Common myeloid progenitor, CD34-positive (primary cell): Measurements from ENCODE around the gene RABGEF1. TPM values are rescaled to one million over a fixed set of nuclear protein-coding genes. Genes with fewer than 3 reads are reported as not detected.
"Not testable (repeated sequence)": the region's sequence is repeated elsewhere in the genome, so short reads cannot be mapped to it uniquely, and the experiment has no call there.

ENCODE experiments used
- CTCF ChIA-PET: fragments of 350-600 bp; sonication (Branson Sonifier 250); formaldehyde crosslinking; loops from one replicate; lab custom pipeline; 2021; ENCODE audit warnings: antibody characterized with exemption; lab: Charles Lee
- POLR2A ChIA-PET: fragments of 350-600 bp; sonication (Branson Sonifier 250); formaldehyde crosslinking; loops from one replicate; lab custom pipeline; 2021; ENCODE audit warnings: antibody characterized with exemption; lab: Charles Lee
- DNase-seq, 3 donors: peaks; one replicate each; pipeline versions ENCODE4 v3.0.0 to v3.0.0-alpha.2; 2013
- H3K27ac ChIP-seq, 2 experiments: 1 replicate in 1 of 2; 2 replicates in 1 of 2; pipeline ENCODE4 v1.7.0; 2013; ENCODE audit warnings: inconsistent platforms in 2 of 2, low read length in 2 of 2, mild to moderate bottlenecking in 2 of 2, low read depth in 1 of 2, moderate library complexity in 1 of 2; ENCODE audit not compliant: severe bottlenecking in 2 of 2, insufficient read depth in 1 of 2, poor library complexity in 1 of 2
- H3K27me3 ChIP-seq, 5 experiments: replicated peaks in 2 of 5; 1 replicate in 3 of 5; 2 replicates in 2 of 5; pipeline versions ENCODE4 v1.6.1 to v1.7.0; 2013; ENCODE audit warnings: low read length in 4 of 5, mild to moderate bottlenecking in 2 of 5, moderate library complexity in 2 of 5, inconsistent platforms in 1 of 5; ENCODE audit not compliant: insufficient read depth in 5 of 5, control insufficient read depth in 4 of 5
- H3K36me3 ChIP-seq, 4 experiments: 1 replicate in 2 of 4; 2 replicates in 2 of 4; pipeline versions ENCODE4 v1.6.1 to v1.7.0; 2013; ENCODE audit warnings: low read length in 3 of 4, control low read depth in 1 of 4, mild to moderate bottlenecking in 1 of 4; ENCODE audit not compliant: control insufficient read depth in 4 of 4, insufficient read depth in 4 of 4
- H3K4me1 ChIP-seq, 4 experiments: 1 replicate in 3 of 4; 2 replicates in 1 of 4; pipeline versions ENCODE4 v1.6.1 to v1.7.1; 2013; ENCODE audit warnings: low read length in 3 of 4, mild to moderate bottlenecking in 3 of 4, control low read depth in 1 of 4, inconsistent platforms in 1 of 4, moderate library complexity in 1 of 4; ENCODE audit not compliant: control insufficient read depth in 4 of 4, insufficient read depth in 4 of 4; ENCODE audit errors: control extremely low read depth in 1 of 4
- H3K4me3 ChIP-seq, 7 experiments: 1 replicate in 4 of 7; 2 replicates in 3 of 7; pipeline versions ENCODE4 v1.5.1 to v1.7.0; 2013; ENCODE audit warnings: mild to moderate bottlenecking in 7 of 7, low read length in 6 of 7, moderate library complexity in 6 of 7, inconsistent platforms in 2 of 7, low read depth in 2 of 7, control low read depth in 1 of 7; ENCODE audit not compliant: insufficient read depth in 4 of 7, control insufficient read depth in 1 of 7; ENCODE audit errors: extremely low read depth in 1 of 7
- H3K9me3 ChIP-seq, 5 experiments: 1 replicate in 4 of 5; 2 replicates in 1 of 5; pipeline versions ENCODE4 v1.6.1 to v1.7.1; 2013; ENCODE audit warnings: low read length in 4 of 5, mild to moderate bottlenecking in 2 of 5, inconsistent platforms in 1 of 5, low read depth in 1 of 5, moderate library complexity in 1 of 5; ENCODE audit not compliant: control insufficient read depth in 4 of 5, insufficient read depth in 2 of 5; ENCODE audit errors: control extremely low read depth in 1 of 5
- WGBS: methylation state at CpG from one replicate; pipeline ENCODE4 v1.1.5; 2013; ENCODE audit not compliant: insufficient coverage; 5-methylcytosine and 5-hydroxymethylcytosine counted together
- polyA plus RNA-seq: library from polyadenylated mRNA; unstranded; fragments of 120-200 nt; gene quantifications from one replicate; pipeline ENCODE4 v1.2.1, GENCODE V29; 2013

The RABGEF1 gene
- 13.0 TPM for polyA plus RNA-seq

DNA sequence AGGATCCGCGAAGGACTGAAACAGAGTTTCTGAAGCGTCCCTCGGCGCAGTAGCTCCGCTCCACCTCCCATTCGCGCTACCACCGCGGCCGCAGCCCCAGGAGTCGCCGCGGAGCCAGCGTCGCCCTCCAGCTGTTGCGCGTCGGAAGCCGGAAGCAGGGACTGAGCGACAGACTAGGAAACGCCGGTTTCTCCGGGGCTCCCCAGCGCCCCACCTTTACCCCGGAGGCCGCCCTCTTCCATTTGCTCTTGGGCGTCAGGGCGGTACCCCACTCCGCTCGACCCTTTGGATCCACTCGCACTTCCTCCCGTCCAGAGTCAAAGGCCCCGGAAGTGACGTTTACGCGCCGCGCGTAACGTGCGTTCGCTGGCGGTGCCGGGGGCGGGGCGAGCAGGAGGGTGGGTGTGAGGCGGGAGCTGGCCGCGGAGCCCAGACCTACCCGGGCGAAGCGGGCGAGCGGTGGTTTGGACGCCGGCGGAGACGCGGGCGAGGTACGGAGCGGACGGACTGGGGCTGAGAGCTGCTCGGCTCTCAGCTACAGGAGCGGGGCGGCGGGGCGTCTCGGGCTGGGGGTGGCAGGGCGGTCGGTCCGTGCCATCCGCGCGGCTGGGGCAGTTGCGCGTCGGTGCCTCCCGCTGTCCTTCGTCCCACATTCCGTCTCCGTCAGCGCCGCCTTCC is at the start of gene RABGEF1:
Gene RABGEF1 (plus strand): TSS at position 432 of the 678 bp plus-strand sequence. CDS start 31,167 bp downstream, outside the sequence.
- Histone ChIP-seq H3K36me3 (peaks cover 0 to 8% (median 2%) of the 10 kb centered on the region in 4 experiments), H3K9me3 (peaks cover 2 to 9% (median 4%) of the 10 kb centered on the region in 5 experiments), H3K27ac (peak within 1 kb of the TSS; percentile 74 to 86), H3K4me3 (peak within 1 kb of the TSS; percentile 67 to 87 (median 81)), H3K4me1 (peaks cover 3 to 14% (median 10%) of the 10 kb centered on the region in 4 experiments), H3K27me3 (no peaks in the 10 kb centered on the region)
- under 1% methylated on average over 83 of the region's 85 CpGs for WGBS
- POLR2A ChIA-PET = interaction anchor here (0.9 to 1.5 kb wide), 3 partner anchors 26 to 87 kb away, joined by 3 to 5 read pairs (median 3); no protein-coding TSS in a partner anchor
- CTCF ChIA-PET = interaction anchor here (1.2 kb wide), 1 partner anchor 14 kb away, joined by 3 read pairs; no protein-coding TSS in a partner anchor
- peak; percentile 98 to 99 (median 99) for DNase-seq

DNA sequence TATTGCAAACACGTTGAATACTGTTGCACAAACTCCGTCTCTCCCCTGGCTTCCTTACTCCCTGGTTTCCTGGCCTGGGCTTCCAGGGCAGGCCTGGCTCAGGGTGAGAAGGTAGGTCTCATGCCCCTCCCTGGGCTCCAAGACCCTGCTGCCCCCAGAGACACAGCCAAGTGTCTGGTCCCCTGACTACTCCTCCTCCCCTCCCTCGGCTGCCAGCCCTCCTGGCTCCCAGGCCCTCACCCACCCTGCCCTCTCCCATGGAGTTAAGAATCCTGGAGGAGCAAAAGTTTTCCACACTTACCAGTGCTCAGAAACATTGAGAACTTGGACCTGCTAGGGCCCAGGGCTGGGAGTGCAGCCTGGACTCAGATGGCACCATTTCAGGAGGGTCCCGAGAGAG is 47.2 kb upstream of the RABGEF1 start:
- POLR2A ChIA-PET = no interaction called here
- H3K4me3 ChIP-seq = no peak overlapping the region
- H3K27ac ChIP-seq = no peak overlapping the region
- DNase-seq = no peak
- H3K36me3 ChIP-seq = peaks cover 0 to 4% (median 2%) of the 10 kb centered on the region in 4 experiments
- no peaks in the 10 kb centered on the region for H3K4me1 ChIP-seq
- CTCF ChIA-PET = no interaction called here
- 100% methylated on average over 4 of the region's 4 CpGs for WGBS
- peaks cover 0 to 4% (median 0%) of the 10 kb centered on the region in 5 experiments for H3K9me3 ChIP-seq
- no peaks in the 10 kb centered on the region for H3K27me3 ChIP-seq

DNA sequence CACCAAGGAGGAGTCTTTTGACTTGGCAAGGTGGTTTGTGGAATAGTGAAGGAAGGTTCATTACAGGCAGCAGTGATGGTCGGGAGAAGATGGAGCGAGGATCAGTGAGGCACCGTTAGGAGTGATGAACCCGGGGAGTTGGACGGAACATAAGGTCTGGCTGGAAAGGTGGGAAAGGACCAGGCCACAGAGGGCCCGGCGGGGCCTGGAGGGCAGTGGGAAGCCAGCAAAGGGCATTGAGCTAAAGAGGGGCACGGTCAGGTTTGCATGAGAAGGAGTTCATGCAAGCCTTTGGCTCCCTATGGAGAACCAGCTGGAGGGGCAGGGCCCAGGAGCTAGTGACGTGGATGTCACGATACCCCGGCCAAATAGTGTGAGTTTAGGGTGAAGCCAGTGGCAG is 46.2 kb upstream of the RABGEF1 start:
- 95% methylated on average over 11 of the region's 11 CpGs for WGBS
- DNase-seq = no peak
- Histone ChIP-seq H3K36me3 (peaks cover 0 to 4% (median 2%) of the 10 kb centered on the region in 4 experiments), H3K27me3 (no peaks in the 10 kb centered on the region), H3K4me3 (no peak overlapping the region), H3K4me1 (no peaks in the 10 kb centered on the region), H3K27ac (no peak overlapping the region), H3K9me3 (no peaks in the 10 kb centered on the region)
- ChIA-PET POLR2A (no interaction called here), CTCF (no interaction called here)

DNA sequence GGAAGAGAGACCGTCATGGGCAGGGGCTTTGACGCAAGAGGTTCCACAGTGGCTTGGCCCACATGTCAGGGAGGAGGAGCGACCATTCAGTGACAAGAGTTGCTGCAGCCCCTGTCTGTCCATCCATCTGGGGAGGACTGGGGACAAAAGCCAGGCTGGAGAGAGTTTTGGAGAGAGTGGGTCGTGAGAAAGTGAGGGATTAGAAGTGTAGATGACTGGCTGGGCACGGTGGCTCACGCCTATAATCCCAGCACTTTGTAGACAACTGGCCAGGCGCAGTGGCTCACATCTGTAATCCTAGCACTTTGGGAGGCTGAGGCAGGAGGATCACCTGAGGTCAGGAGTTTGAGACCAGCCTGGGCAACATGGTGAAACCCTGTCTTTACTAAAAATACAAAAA is 45.1 kb upstream of the RABGEF1 start:
- WGBS = 95% methylated on average over 3 of the region's 7 CpGs
- H3K9me3 ChIP-seq, H3K4me3 ChIP-seq, H3K27ac ChIP-seq, H3K4me1 ChIP-seq, H3K36me3 ChIP-seq, H3K27me3 ChIP-seq, DNase-seq: not testable (repeated sequence)
- ChIA-PET CTCF (interaction anchor here (1.0 kb wide), 1 partner anchor 9 kb away, joined by 4 read pairs; no protein-coding TSS in a partner anchor), POLR2A (interaction anchor here (0.6 kb wide), 1 partner anchor 9 kb away, joined by 3 read pairs; no protein-coding TSS in a partner anchor)

DNA sequence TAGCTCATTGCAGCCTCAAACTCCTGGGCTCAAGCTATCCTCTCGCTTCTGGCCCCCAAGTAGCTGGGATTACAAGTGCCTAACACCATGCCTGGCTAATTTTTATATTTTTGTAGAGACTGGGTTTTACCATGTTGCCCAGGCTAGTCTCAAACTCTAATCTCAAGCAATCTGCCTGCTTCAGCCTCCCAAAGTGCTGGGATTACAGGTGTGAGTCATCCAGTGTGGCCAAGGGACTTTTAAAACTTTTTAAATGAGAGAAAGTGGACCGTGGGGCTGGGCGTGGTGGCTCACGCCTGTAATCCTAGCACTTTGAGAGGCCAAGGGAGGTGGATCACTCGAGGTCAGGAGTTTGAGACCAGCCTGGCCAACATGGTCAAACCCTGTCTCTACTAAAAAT is 44.4 kb upstream of the RABGEF1 start:
- not testable (repeated sequence) for H3K9me3 ChIP-seq, H3K27me3 ChIP-seq, H3K27ac ChIP-seq, H3K4me3 ChIP-seq, H3K36me3 ChIP-seq, H3K4me1 ChIP-seq, DNase-seq
- POLR2A ChIA-PET = interaction anchor here (0.7 kb wide), 1 partner anchor 14 kb away, joined by 4 read pairs; no protein-coding TSS in a partner anchor
- WGBS = 91% methylated on average over 4 of the region's 5 CpGs
- CTCF ChIA-PET = interaction anchor here (1.0 kb wide), 1 partner anchor 10 kb away, joined by 4 read pairs; no protein-coding TSS in a partner anchor

DNA sequence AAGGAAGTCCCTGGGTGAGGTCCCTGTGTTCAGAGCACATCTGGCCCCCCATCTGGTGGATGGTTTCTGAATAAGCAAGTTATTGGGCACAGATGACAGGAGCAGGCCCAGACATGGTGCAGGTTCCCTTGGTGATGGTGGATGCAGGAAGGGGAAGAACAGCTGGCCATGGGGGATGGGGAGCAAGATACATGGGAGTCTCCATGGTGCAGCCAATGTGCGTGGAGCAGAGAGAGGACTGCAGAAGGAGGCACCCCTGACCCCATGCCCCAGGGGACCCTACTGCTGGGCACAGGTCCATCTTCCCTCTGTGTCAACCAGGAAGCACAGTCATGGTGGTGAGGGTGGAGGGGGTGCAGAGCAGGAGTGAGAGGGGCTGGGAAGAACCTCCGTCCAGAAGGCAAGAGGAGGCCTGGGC is 43.8 kb upstream of the RABGEF1 start:
- ChIA-PET POLR2A (interaction anchor here (0.6 kb wide), 1 partner anchor 15 kb away, joined by 3 read pairs; no protein-coding TSS in a partner anchor), CTCF (interaction anchor here (0.6 to 1.3 kb wide), 2 partner anchors 136 to 139 kb away, joined by 3 read pairs; no protein-coding TSS in a partner anchor)

More for the DNA sequence above, 43.8 kb upstream of the RABGEF1 start:
- Histone ChIP-seq H3K9me3 (no peaks in the 10 kb centered on the region), H3K4me1 (no peaks in the 10 kb centered on the region), H3K27me3 (no peaks in the 10 kb centered on the region), H3K27ac (no peak overlapping the region), H3K4me3 (no peak overlapping the region), H3K36me3 (peaks cover 0 to 4% (median 2%) of the 10 kb centered on the region in 4 experiments)
- 100% methylated on average over 2 of the region's 2 CpGs for WGBS
- peak; percentile 25 to 72 (median 55) for DNase-seq
